Measurements from ENCODE around the gene RGPD5. TPM values are rescaled to one million over a fixed set of nuclear protein-coding genes. Genes with fewer than 3 reads are reported as not detected.
"Not testable (repeated sequence)": the region's sequence is repeated elsewhere in the genome, so short reads cannot be mapped to it uniquely, and the experiment has no call there.

RGPD5 gene
- 11.7 and 22.1 TPM in 2 replicates for total RNA-seq (2014; rRNA removed; shearing (Covaris generic))
- 8.8 and 25.2 TPM in 2 replicates for polyA plus RNA-seq (2014; cell fraction: nucleus; rRNA removed)

GRCh38 chr2:109794074-109794737, at the start of gene RGPD5:
TSS of gene RGPD5 (plus strand) at chr2:109794305. CDS start at chr2:109794466, 161 bp downstream.
- DNase-seq (ENCODE audit: extremely low read depth, low read depth), result not testable (repeated sequence)

GRCh38 chr2:109751572-109751971, 42.5 kb upstream of the RGPD5 start:
- DNase-seq (ENCODE audit: extremely low read depth, low read depth), result not testable (repeated sequence)

GRCh38 chr2:109757163-109757824, 36.8 kb upstream of the RGPD5 start:
- not testable (repeated sequence) for DNase-seq (ENCODE audit: extremely low read depth, low read depth)

DNA sequence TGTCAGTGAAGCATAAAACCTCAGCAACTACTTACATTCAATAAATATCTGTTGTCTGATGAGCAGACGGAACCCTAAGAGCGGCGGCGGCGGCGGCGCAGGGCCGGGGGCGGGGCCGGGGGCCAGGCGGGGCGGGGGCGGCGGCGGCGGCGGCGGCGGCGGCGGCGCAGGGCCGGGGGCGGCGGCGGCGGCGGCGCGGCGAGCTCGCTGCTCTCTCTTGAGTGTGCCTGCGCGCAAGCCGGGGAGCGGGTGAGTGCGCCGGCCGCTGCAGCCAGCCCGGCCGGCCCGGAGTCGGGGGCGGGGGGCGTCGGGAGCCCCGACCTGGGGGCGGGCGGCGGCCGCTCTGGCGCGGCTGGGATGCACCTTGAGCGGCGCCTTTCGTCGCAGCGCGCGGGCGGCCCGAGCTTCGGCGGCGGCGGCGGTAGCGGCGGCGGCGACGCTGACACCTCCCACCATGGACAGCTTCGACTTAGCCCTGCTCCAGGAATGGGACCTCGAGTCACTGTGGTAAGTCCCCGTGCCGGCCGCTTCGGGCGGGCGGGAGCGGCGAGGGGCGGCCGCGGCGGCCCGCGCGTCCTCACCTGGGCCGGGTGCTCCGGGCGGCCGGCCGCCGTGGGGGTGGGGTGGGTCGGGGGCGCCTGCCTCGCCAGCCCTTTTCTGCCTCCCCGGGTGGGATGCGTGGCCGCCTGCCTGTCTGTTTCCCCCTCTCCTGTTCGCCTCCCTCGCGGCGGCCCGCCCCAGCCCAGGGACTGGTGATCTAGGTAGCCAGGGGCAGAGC, 33.7 kb upstream of the RGPD5 start:
- DNase-seq (ENCODE audit: extremely low read depth, low read depth), result not testable (repeated sequence)

GRCh38 chr2:109761043-109761454, 33.1 kb upstream of the RGPD5 start:
- DNase-seq (ENCODE audit: extremely low read depth, low read depth), result not testable (repeated sequence)

DNA sequence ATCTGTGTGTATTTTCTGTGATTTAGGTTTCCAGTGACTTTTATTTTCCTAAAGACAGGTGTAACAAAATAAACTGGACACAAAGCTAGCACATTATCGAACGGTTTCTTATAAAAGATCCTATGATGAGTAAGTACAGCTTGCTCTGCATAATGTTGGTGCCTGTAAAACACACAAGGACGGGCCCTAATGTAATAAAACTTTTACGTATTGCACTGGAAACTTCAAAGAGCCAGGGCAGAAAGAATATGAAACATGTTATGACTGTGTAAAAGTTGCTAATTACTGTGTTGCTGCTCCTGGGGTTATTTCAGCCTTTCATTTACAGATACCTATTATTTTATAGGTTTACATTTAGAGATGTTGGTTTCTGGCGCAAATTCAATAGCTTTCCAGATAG, 32.1 kb upstream of the RGPD5 start:
- DNase-seq (ENCODE audit: extremely low read depth, low read depth), result not testable (repeated sequence)

GRCh38 chr2:109766074-109766473, 28.0 kb upstream of the RGPD5 start:
- DNase-seq (ENCODE audit: extremely low read depth, low read depth), result not testable (repeated sequence)

- DNase-seq (ENCODE audit: extremely low read depth, low read depth), result not testable (repeated sequence)
These were observed 27.1 kb upstream of the RGPD5 start for GRCh38 chr2:109766886-109767578.

DNA sequence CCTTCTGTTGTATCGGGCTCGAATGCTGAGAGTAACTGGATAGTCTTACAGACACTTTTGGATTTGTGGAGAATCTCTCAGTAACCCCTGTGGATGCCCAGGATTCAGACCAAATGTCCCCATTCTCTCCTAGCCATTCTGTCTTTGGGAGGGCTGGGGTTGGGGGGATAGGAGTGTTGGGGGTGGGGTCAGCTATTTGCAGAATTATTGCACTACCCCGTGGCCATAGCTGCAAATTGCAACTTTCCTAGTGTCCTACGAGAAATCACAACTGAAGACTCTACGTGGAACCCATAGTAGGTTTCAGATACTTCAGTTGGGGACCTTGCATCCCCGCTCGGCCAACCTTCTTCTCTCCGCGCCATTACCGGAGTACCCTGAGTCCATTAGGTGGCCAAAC, 25.2 kb upstream of the RGPD5 start:
- DNase-seq (ENCODE audit: extremely low read depth, low read depth), result not testable (repeated sequence)

DNA sequence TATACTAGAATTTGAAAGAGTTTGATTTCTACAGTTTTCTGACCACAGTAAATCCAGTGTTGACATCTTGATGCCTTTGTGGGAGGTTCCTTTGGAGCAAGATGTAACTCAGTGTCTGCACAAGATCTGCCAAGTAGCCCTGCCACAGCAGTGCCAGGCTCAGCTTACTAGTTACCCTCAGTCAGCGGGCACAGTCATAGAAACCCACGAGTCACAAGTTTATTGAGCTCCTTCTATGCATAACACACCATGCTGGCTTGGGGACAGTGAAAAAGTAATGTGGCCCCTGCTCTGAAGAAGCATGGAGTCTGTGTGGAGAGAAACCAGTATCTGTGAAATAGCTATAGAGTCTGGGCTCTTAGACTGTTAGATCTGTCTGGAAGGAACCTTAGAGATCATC, 15.0 kb upstream of the RGPD5 start:
- not testable (repeated sequence) for DNase-seq (ENCODE audit: extremely low read depth, low read depth)

- not testable (repeated sequence) for DNase-seq (ENCODE audit: extremely low read depth, low read depth)
These were observed 12.8 kb upstream of the RGPD5 start for GRCh38 chr2:109781147-109781816.

DNA sequence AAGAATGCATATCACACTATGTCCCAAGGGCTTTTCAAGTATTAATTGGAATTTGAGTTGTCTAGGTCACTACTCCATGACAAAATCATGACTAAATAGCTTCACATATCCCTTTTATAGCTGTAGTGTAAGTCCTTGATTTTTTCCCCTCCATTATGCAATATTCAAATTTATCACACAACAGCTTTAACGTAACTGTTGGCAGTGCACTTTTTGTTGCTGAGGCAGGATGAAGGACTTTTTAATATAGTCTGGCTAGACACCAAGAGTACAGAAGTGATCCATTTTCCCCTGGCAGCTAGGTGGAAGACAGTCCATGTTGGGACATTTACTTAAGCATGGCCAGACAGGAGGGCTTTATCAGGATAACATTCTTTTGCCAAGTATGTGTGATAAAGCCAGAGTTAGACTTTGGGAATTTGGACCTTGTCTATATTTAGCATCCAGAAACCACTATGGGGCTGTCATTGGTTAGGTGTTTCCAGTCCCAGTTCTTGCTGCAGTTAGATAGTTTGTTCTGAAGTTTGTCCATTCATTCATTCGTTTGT, 11.6 kb upstream of the RGPD5 start:
- not testable (repeated sequence) for DNase-seq (ENCODE audit: extremely low read depth, low read depth)

DNA sequence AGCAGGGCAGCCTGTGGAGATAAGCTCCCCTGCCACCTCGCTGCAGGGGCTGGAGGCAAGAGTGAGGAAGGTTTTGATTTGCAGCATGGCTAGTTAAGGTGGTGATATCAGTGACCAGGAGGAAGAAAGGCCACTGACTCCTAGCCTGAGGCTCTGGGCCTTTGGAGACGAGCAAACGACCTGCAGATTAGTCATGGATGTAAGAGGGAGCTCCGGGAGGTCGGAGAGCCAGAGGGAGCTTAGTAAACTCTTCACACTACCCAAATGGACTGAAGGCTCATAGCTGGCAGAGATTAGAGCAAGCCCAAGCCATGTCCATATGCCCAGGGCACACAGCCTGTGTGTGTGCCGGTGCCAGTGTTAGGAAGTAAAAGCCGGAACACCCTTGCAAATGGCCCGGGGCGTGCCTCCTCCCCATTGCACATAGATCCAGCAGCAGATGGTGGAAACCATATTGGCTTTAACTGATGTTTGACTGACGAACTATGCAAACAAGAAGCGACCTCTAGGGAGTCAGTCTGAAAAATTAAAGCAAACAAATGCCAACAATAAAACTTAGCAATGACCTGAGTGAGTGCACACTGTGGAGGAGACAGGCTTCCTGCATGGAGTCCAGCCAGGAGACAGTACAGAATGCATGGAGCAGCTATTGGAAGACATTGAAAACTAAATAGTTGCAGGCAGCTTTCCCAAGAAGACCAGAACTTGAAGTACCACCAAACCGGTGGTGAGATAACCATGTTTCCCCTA, 2.4 kb upstream of the RGPD5 start:
- not testable (repeated sequence) for DNase-seq (ENCODE audit: extremely low read depth, low read depth)

- not testable (repeated sequence) for DNase-seq (ENCODE audit: extremely low read depth, low read depth)
These were observed 1.4 kb upstream of the RGPD5 start for GRCh38 chr2:109792659-109793058.

GRCh38 chr2:109871129-109871751, 77.1 kb downstream of the RGPD5 start:
- not testable (repeated sequence) for DNase-seq (ENCODE audit: extremely low read depth, low read depth)

- DNase-seq (ENCODE audit: extremely low read depth, low read depth), result not testable (repeated sequence)
These were observed 82.5 kb downstream of the RGPD5 start for GRCh38 chr2:109876625-109877024.

- not testable (repeated sequence) for DNase-seq (ENCODE audit: extremely low read depth, low read depth)
These were observed 88.0 kb downstream of the RGPD5 start for GRCh38 chr2:109882112-109882511.

GRCh38 chr2:109888414-109888813, 94.3 kb downstream of the RGPD5 start:
- not testable (repeated sequence) for DNase-seq (ENCODE audit: extremely low read depth, low read depth)

Data from NCI-H460 (cell line).